GM21526 (cell line): ENCODE measurements around the gene PYGO2.

Experiments used
- ATAC-seq: cut with Tn5 transposase; IDR thresholded peaks from one replicate; pipeline ENCODE4 v1.9.1; 2021; ENCODE audit warnings: moderate library complexity; ENCODE audit not compliant: unreplicated experiment, low FRiP score

Gene PYGO2

DNA sequence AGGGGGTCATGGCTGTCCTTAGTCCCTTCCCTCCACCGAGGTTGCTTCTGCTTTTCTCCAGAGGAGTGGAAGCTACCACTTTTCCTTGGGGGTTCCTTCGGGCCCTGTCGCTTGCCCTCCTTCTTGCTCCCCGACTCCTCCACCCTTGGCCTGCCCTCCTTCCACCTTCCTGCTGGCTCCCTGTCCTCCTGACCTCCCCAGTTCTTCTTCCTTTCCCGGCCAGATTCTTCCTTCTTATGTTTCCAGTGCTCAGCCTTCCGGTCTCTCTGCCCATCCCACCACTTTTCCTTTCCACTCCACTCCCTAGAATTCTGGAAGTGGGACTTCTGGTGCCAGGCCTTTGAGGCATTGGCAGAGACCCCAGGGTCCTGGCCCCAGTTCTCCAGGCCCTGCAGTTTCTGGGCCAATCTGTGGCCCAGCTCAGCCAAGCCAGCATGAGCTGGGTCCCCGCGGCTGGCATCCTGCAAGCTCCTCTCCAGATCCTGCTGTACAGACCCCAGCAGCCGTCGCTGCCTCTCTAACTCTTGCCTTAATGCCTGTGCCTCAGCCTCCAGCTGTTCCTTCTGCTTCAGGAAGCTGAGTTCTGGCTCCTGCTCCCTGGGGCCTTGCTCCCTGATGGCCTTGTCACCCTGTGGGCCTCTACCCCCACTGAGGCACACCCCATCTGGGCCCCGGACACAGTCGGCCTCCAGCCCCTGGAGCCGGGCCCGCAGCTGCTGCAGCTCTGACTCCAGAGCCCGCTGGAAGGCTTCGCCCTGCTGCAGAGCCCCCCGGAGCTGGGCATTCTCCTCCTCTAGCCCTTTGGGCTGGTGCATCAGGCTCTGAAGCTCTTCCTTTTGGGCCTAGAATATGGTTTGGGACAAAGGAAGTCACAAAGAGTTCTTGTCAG is 15.4 kb downstream of the PYGO2 start:
- ATAC-seq: no peak

DNA sequence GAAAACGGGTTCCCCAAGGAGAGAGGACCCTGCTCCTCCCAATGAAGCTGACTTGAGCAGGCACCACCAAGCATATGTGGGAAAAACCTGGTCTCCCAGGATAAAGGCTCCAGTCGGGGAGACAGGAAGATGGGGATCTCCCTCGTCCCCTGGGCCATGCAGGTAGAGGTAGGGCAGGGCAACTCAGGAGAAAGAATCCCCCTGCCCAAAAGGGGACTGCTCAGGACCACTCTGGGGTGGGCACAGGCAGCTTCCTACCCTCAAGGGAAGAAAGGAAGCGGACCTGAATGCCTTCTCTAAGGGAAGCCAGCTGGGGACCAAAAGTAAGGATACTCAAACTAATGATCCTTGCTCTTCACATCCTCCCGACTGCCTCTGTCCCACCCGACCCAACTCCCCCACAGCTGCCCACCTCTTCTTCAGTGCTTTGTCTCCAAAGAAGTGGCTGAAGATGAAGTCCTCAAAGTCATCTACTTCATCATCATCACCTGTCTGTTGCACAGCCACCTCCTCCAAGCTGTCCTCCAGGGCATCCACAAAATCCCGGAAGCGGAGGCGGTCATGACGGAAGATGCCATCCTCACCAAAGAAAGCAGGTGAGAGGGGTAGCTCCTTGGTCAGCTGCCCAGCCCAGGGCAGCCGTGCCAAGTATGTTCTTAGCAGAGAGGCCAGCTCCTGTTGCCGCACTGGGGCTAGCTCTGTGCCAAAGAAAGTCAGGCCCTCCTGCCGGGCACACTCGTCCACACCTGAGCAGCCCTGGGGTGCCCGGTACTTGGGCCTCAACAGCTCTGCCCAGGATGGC is 16.2 kb downstream of the PYGO2 start:
- ATAC-seq: no peak

DNA sequence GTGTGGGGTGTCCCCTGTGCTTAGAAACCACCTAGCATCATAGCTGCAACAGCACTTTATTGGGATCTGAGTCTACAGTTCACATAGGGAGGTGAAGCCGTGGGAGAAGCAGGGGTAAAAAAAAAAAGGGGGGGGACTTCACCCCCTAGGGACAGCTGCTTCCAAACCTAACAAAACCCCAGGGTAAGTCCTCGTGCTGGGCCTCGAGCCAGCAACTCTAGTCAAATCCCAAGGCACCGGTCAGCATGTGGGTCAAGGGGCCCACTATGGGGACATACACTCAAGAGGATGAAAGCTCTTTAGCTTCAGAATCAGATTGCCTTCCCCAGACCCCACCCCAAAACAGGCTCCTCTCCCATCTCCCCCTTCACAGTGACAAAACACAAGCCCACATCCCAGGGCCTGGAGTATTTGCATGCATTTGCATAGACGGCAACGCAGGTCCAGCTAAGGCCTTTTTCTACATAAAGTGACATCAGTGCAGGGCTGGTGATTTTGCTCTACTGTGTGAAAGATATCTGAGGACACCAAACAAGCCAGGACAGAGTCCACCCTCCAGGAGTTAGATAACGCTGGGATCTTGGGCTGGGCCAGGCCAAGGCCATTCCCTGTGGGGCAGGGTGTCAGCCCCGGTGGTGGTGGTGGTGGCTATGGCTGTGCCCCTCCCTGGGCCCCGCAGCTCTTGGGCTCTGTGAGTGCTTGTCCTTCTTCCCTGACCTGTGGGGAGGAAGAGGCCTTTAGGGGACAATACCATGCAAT is 17.0 kb downstream of the PYGO2 start:
- no peak for ATAC-seq

DNA sequence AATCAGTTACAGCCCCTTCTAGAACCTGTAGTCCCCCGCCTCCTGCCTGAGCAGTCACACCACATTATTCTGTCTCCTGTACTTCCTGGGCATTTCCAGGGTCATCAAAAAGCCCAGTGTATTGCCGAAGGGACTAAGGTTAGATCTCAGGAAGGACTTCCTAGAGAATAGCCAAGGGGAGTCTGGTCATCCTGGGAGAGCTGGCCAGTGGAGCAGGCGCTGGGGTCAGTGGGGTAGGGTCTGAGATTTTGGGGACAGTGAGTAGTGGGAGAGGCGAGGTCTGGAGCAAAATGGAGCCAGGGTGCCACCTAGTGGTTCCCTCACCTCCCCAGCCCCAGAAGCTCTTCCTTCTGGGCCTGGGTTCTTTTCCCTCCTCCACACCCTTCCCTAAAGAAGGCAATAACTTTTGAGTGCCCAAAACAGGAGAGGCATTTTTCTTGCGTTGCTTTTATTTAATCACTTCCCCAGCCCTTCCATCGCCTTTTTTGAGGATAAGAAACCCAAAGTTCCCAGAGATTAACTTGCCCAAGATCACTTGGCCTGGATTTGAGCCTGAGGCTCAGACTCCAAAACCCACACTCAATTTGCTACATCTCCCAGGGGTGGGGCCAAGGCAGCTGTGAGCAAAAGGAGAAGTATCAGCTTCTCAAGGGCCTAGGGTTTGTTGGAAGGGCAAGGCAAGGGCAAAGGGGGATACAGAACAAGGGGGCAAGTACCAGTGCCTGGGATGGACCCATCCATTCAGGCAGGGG is 17.8 kb downstream of the PYGO2 start:
- ATAC-seq: no peak

DNA sequence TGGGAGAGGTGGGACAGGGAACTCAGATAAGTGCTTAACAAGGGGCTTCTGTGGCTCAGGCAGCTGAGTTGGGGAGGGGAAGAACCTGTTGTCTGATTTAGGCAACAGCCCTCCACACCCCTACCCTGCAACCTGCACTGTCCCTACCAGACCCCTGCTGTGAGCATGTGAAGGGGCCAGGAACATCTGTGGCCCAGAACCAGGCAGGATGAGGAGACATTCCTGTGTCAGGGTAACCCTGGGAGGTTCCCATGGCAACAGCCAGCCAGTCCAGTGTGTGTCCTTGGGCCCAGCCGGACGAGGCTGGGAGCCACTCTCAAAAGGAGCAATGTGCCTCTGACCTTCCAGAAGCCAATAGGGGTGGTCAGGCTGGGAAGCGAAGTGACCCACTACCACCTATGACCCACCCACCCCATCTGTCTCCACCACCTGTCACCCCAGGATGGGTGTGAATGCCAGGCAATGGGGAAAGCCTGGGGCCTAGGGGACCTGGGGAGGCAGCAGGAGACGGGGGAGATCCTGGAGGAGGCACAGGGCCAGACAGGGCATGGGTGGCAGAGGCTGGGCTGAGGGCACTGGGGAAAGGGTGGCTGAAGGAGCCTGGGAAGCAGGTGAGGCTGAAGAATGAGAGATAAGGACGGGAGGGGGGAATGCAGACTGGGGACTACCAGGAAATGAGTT is 20.1 kb downstream of the PYGO2 start:
- no peak for ATAC-seq

DNA sequence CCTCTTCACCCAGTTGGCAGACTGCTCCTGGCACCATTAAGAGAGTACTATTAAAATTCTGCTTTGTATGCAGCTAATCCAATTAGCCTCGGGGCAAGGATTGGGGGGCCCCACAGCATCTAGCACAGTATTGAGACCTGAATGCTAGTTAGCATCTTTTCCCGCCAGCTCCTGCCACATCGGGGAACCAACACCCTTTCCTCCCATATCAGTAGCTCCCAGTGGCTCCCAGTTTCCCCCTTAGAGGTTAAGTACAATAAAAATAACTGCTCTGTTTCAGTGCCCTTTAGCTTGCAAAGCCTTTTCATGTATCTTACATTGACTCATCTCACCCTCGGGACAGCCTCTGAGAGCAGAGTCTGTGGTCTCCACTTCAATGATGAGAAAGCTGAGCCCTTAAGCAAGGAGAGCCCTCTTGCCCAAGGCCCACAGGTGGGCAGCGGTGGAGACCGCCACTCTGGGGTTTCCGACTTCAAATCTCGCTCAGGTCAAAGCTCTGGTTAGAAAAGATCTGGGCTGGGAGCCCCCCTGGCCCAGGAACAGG is 20.9 kb downstream of the PYGO2 start:
- ATAC-seq: no peak

DNA sequence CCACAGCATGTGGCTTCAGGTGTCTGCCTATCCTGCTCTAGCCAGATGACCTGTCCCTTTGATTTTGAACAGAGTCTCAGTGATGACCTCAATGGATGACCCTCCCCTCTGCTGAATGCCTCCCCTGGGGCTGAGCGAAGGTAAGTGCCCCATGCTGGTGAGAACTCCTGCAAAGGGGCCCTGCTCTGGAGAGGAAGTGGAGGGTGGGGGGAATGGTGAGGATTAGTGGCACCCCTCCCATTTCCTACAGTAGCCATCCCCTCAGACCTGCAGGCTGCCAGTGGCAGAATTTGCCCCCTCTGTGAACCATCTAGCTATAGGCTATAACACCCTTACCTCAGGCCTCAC is 21.4 kb downstream of the PYGO2 start:
- ATAC-seq: no peak

DNA sequence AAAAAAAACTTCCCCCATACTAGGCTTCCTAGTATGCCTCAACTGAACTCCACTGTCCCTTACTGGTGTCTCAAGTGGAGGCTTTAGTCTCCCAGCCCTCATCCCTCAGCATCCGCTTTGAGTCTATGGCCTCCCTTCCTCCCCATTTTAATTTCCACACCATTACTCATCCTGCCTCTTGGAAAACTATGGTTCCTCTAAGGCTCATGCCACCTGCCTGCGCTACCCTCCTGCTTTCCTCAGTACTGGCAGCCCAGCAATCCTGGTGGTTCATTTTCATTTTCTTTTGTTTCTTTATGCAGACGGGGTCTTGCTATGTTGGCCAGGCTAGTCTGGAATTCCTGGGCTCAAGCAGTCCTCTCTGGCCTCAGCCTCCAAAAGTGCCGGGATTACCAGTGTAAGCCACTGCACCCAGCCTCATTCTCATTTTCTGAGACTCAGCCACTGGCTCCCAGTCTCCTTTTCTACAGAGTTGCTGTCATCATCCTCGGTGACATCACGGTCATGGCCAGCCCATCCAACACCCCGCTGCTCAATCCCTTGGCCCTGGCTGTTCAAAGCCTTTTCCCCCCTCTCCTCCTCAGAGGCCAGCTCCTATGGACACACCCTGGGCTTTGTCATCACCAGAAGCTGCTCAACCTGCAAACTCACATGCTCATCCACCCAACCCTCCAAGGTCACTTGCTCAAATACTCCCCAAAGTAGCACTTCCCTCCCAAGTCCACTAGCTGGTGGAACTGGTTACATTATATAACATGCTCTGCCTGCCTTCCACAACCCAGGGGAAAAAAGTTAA is 22.8 kb downstream of the PYGO2 start:
- ATAC-seq: no peak

DNA sequence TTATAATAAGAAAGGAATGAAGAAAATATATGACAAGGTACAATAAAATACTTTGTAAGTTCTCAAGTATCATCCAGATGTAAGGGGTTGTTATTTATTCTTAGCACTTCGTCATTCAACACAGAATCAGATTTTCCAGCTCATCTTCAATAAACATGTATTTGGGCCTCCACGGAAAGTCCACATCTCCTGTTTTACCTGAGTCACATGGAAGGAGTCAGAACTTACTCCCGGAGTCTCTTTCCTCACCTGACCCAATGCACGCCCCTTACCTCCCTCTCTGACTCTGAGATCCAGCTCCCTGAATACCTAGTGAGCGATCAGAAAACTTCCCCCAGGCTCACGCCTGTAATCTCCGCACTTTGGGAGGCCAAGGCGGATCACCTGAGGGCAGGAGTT is 23.6 kb downstream of the PYGO2 start:
- no peak for ATAC-seq

DNA sequence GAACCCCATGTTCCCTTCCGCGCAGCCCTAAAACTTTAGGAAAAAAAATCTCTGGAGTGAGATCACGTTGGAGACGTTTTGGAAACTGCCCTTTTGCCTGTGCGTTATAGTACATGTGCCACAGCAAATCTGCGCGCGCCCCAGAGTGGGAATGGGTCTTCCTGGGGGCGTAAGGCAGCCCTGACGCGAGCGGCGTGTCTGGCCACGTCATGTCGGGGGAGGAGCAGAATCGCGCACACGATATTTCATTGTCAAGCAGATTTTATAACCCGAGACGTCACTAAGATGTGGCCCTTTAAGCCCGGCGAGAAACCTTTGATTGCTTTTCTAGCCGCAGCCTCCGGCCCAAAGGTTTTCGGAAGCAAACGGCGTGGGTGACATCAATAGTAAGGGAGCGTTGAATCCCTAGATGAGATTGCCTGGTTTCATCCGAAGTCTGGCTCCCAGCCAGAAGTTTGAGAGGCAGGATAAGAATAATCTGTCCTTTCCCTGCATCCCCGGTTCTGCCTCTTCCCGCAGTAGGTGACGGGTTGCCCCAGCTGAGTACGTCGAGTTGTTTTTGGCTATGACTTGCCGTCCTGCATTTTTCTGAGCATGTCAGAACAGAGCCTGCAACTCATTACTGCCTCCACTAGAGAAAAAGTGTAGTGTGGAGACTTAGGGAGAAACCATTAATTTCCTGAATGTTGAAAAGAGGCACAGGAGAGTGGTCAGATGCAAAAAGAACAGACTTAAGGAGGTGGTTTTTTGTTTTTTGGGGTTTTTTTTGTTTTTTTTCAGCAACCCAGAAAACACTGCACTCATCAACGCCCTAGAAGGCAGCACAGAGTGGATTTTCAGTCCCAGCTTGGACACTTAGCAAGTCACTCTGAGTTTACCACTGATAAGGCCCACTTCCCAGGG is 24.2 kb downstream of the PYGO2 start:
- peak; percentile 52 for ATAC-seq

DNA sequence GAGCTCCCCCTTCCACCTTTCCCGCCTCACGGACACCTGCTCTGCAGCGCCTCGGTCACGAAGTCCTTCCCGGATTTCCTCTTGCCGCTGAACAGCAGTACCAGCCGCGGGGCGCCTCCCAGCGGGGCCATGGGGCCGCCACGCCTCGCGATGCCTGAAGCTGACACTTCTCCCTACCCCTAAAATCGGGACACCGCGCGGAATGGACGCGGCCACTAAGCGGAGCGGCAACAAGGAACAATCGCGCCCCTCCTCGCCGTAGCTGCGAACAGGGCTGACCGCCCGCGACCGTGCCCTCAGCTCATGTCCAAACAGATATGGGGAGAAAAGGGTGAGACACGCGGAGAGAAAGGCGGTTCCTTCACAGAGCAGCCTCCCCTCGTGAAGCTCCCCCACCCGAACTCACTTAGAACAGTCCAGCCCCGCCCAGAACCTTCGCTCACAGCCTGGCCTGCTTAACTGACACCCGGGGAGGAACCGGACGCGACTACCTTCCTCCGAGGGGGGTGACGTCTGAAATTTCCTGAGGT is 25.0 kb downstream of the PYGO2 start, which contains the start of gene PMVK:
TSS of gene PMVK (minus strand) at position 165 of the 530 bp plus-strand sequence. CDS start at position 131, 34 bp downstream.
- ATAC-seq: peak; percentile 60

DNA sequence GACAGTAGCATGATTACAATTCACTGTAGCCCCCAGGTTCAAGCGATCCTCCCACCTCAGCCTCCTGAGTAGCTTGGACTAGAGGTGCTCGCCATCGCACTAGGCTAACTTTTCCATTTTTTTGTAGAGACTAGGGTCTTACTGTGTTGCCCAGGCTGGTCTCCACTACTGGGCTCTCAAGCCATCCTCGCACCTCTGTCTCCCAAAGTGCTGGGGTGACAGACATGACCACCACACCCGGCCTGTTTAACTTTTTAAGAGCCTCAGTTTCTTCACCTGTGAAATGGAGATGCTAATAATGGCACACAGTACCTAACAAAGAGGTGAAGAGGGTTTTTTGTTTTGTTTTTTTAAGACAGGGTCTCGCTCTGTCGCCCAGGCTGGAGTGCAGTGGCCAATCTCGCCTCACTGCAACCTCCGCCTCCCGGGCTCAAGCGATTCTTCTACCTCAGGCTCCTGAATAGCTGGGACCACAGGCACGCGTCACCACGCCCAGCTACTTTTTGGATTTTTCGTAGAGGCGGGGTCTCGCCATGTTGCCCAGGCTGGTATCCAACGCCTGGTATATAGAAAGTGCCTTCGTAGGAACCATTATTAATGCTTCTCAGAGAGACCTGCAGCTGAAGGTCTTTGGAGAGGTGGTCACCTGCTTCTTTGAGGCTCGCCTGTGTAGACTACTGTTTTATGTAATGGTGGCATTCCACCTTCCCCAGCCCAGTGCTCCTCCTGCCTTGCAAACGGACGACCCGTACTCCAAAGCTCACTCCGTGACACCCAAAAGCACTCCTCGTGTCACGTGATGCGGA is 25.6 kb downstream of the PYGO2 start:
- ATAC-seq: peak; percentile 0

DNA sequence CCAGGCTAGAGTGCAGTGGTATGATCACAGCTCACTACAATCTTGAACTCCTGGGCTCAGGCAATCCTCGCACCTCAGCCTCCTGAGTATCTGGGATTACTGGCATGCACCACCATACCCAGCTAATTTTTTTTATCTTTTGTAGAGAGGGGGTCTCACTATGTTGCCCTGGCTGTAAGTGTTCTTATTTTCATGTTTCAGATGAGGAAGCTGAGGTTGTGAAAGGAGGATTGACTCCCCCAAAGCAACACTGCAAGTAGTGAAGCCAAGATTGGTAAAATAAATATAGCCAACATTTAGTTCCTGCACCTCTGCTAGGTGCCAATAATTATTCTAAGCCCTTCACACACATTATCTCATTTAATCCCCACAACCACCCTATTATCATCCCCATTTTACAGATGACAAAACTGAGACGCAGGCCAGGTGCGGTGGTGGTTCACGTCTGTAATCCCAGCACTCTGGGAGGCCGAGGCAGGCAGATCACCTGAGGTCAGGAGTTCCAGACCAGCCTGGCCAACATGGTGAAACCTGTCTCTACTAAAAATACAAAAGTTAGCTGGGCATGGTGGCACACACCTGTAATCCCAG is 27.1 kb downstream of the PYGO2 start:
- no peak for ATAC-seq

DNA sequence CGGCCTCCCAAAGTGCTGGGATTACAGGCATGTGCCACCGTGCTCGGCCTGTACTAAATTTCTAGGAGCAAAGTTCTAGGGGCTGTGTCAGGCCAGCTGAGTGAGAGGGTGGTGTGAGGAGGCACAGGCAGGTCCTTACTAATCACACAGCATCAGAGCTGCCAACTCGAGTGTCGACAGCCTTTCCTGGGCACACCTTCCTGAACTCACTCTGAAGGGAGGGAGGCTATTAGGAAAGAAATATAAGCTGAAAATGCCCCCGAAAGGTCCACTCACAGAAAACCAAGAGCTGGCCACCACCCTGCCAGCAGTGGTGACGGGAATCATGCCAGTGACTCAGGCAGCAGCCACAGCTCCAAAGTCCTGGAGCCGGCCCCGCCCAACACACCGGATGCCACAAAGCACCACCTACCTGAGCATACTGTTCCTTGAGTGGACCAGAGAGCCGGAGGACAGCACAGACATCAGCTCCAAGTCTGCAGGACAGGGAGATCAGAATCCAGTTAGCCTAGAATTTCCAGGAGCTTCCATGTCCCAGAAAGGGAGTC is 29.6 kb downstream of the PYGO2 start:
- no peak for ATAC-seq

DNA sequence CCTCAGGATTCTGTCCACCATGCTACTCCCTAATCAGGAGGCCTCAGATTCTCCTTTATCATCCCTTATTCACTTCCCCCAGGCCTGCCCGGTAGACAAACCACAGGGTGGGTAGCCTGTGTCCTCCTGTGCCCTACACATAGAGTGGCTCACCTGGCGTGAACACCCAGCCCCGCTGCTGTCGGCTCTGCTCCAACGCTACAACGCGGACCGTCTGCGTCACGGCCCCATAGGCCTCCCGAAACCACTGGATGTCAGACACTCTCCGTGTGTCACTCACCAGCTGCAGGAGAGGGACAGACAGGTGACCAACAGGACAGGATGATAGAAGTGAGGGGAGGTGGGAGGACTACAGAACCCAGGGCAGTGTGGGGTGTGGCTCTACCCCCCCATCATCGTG is 35.4 kb downstream of the PYGO2 start:
- no peak for ATAC-seq
